NCI-H2196 (cell line): ENCODE results near the gene FERMT3.
A peak's percentile ranks its signal among the peaks of the same experiment; 100 is the strongest.

Source experiments
- DNase-seq: peaks from one replicate; lab custom pipeline; 2025; ENCODE audit not compliant: unreplicated experiment; lab: John Stamatoyannopoulos, UW

FERMT3 gene

GRCh38 chr11:64219354-64219684 lies 12.8 kb downstream of the FERMT3 start:
- DNase-seq: no peak

DNA sequence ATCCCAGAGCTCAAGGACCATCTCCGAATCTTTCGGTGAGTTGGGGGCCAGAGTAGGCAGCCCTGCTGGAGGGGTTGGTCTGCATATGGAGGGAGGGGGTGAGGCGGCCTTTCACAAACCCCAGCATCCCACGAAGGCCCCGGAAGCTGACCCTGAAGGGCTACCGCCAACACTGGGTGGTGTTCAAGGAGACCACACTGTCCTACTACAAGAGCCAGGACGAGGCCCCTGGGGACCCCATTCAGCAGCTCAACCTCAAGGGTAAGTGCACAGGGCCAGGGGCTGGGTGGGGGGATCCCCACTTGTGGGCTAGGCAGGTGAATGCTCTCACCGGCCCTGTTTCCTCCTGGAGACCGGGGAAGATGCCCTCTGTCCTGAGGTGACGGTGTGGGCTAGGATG lies 13.2 kb downstream of the FERMT3 start:
- DNase-seq: no peak

- no peak for DNase-seq
Measured at GRCh38 chr11:64220271-64220670, 13.8 kb downstream of the FERMT3 start.

- no peak for DNase-seq
Measured at GRCh38 chr11:64220798-64221197, 14.3 kb downstream of the FERMT3 start.

- no peak for DNase-seq
Measured at GRCh38 chr11:64222651-64223000, 16.1 kb downstream of the FERMT3 start.

GRCh38 chr11:64223001-64223651 lies 16.6 kb downstream of the FERMT3 start:
- DNase-seq: no peak

- DNase-seq: no peak
Measured at GRCh38 chr11:64224151-64224890, 17.8 kb downstream of the FERMT3 start.

GRCh38 chr11:64224891-64225607 lies 18.5 kb downstream of the FERMT3 start:
- no peak for DNase-seq

- peak; percentile 90 for DNase-seq
Measured at GRCh38 chr11:64225608-64226506, 19.3 kb downstream of the FERMT3 start, which contains the start of the genes NUDT22 and TRPT1. TSS of gene NUDT22 (plus strand) at chr11:64226274. CDS start at chr11:64226653, 379 bp downstream. TSS of gene TRPT1 (minus strand) at chr11:64226186. CDS start at chr11:64225860, 326 bp downstream.

GRCh38 chr11:64226507-64227051 lies 20.1 kb downstream of the FERMT3 start:
- DNase-seq: peak; percentile 40

DNA sequence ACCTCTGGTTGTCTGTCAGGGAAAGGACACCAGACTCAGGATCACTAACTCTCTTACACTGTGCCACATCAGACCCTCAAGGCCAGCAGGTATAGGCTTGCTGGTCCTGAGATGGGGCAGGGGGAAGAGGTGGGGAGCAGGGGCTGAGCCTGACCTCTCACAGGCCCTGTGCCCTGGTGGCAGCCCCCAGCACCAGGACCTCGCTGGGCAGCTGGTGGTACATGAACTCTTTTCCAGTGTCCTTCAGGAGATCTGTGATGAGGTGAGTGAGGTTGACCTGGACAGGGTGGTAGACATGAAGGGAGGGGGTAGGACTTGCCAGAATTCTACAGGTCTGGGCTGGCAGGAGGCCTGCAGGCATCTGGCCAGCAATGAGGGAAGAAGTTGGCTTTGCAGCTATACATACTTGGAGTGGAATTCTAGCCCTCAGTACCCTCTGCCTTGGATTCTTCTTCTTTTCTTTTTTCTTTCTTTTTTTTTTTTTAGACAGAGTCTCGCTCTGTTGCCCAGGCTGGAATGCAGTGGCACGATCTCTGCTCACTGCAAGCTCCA lies 21.0 kb downstream of the FERMT3 start:
- no peak for DNase-seq

GRCh38 chr11:64229090-64229743 lies 22.7 kb downstream of the FERMT3 start:
- DNase-seq: no peak

- DNase-seq: no peak
Measured at GRCh38 chr11:64229744-64230170, 23.2 kb downstream of the FERMT3 start.

- peak; percentile 94 for DNase-seq
Measured at GRCh38 chr11:64230171-64230984, 23.9 kb downstream of the FERMT3 start, which contains the start of gene DNAJC4. TSS of gene DNAJC4 (plus strand) at chr11:64230548. CDS start at chr11:64230855, 307 bp downstream.

DNA sequence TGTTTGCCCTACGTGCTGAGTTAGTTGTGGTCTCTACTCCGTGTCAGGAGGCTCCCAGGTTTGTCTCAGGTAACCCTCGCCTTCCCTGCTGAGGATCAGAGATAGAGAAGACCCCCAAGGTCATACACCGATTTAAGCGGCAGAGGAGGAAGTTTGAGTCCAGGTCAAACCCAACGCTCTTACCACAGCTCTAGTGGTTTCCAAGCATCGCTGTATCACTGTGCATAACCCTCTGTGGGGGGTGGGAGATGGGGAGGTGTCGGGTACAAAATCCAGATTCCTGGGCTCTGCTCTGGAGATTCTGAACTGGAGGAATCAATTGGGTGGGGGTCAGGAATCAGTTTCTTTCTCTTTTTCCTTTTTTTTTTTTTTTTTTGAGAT lies 24.5 kb downstream of the FERMT3 start:
- DNase-seq: no peak

- DNase-seq: no peak
Measured at GRCh38 chr11:64231546-64231945, 25.0 kb downstream of the FERMT3 start.

GRCh38 chr11:64232182-64232966 lies 25.9 kb downstream of the FERMT3 start:
- no peak for DNase-seq

GRCh38 chr11:64232967-64233315 lies 26.4 kb downstream of the FERMT3 start:
- no peak for DNase-seq
